ENCODE results near the gene GSE1. TPM values are rescaled to one million over a fixed set of nuclear protein-coding genes. Genes with fewer than 3 reads are reported as not detected.

GSE1 gene
- total and polyA plus RNA-seq, 9 of the 15 experiments (the other 6 are each of a cell fraction or from before 2014, with no cell fraction given), result 12.2 to 244 (median 57.9) TPM

GRCh38 chr16:85566561-85567100 lies 46.5 kb upstream of the GSE1 start (continued):
- TF ChIP-seq, protein P1, sequence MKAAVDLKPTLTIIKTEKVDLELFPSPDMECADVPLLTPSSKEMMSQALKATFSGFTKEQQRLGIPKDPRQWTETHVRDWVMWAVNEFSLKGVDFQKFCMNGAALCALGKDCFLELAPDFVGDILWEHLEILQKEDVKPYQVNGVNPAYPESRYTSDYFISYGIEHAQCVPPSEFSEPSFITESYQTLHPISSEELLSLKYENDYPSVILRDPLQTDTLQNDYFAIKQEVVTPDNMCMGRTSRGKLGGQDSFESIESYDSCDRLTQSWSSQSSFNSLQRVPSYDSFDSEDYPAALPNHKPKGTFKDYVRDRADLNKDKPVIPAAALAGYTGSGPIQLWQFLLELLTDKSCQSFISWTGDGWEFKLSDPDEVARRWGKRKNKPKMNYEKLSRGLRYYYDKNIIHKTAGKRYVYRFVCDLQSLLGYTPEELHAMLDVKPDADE (conservative IDR thresholded peaks at IDR 0.05; ENCODE audit: control insufficient read depth, low read depth, low read length), result 0 out of 2 replicates have a peak, but pooled peaks have one; percentile 63
- TF ChIP-seq, protein P2, sequence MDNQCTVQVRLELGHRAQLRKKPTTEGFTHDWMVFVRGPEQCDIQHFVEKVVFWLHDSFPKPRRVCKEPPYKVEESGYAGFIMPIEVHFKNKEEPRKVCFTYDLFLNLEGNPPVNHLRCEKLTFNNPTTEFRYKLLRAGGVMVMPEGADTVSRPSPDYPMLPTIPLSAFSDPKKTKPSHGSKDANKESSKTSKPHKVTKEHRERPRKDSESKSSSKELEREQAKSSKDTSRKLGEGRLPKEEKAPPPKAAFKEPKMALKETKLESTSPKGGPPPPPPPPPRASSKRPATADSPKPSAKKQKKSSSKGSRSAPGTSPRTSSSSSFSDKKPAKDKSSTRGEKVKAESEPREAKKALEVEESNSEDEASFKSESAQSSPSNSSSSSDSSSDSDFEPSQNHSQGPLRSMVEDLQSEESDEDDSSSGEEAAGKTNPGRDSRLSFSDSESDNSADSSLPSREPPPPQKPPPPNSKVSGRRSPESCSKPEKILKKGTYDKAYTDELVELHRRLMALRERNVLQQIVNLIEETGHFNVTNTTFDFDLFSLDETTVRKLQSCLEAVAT (IDR thresholded peaks at IDR 0.05), result 0 out of 4 replicates have a peak, but pooled peaks of 1 of the 2 experiments have one; percentile 27
- no peak for TF ChIP-seq HNRNPUL1 (IDR thresholded peaks at IDR 0.05; ENCODE audit: low read length)
- no peak for TF ChIP-seq POU5F1 (IDR thresholded peaks at IDR 0.05; ENCODE audit: borderline replicate concordance, low read depth, low read length, partially characterized antibody)
- TF ChIP-seq, protein P3, sequence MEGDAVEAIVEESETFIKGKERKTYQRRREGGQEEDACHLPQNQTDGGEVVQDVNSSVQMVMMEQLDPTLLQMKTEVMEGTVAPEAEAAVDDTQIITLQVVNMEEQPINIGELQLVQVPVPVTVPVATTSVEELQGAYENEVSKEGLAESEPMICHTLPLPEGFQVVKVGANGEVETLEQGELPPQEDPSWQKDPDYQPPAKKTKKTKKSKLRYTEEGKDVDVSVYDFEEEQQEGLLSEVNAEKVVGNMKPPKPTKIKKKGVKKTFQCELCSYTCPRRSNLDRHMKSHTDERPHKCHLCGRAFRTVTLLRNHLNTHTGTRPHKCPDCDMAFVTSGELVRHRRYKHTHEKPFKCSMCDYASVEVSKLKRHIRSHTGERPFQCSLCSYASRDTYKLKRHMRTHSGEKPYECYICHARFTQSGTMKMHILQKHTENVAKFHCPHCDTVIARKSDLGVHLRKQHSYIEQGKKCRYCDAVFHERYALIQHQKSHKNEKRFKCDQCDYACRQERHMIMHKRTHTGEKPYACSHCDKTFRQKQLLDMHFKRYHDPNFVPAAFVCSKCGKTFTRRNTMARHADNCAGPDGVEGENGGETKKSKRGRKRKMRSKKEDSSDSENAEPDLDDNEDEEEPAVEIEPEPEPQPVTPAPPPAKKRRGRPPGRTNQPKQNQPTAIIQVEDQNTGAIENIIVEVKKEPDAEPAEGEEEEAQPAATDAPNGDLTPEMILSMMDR (IDR thresholded peaks at IDR 0.05 in 2 of 3, conservative IDR thresholded peaks at IDR 0.05 in 1 of 3; ENCODE audit: insufficient read depth in 2 of 3, low read depth in 1 of 3, low read length in 3 of 3), result peak; percentile 77 to 81 (median 80)
- no peak for TF ChIP-seq CREBBP (IDR thresholded peaks at IDR 0.05; ENCODE audit: low read depth, low read length)
- no peak for TF ChIP-seq MLX (CRISPR knock-in tag; conservative IDR thresholded peaks at IDR 0.05)
- TF ChIP-seq RFX5 (IDR thresholded peaks at IDR 0.05; ENCODE audit: low read depth, low read length), result no peak
- TF ChIP-seq CSDE1 (IDR thresholded peaks at IDR 0.05), result no peak
- TF ChIP-seq RUNX1 (IDR thresholded peaks at IDR 0.05; ENCODE audit: low read depth), result no peak
- TF ChIP-seq SMC3 (conservative IDR thresholded peaks at IDR 0.05; ENCODE audit: insufficient read depth, low read depth, low read length), result 0 out of 2 replicates have a peak, but pooled peaks have one; percentile 2
- peak; percentile 33; the same call in 1 of the 2 replicates for TF ChIP-seq GATA2 (CRISPR knock-in tag; IDR thresholded peaks at IDR 0.05)
- no peak for TF ChIP-seq MAFF (IDR thresholded peaks at IDR 0.05; ENCODE audit: low read length)
- TF ChIP-seq NFYB (IDR thresholded peaks at IDR 0.05; ENCODE audit: extremely low read depth, insufficient read length), result no peak
- TF ChIP-seq ZFP36 (IDR thresholded peaks at IDR 0.05; ENCODE audit: low read depth, low read length, partially characterized antibody), result no peak
- no peak for TF ChIP-seq DMBX1 (CRISPR knock-in tag; IDR thresholded peaks at IDR 0.05; ENCODE audit: borderline replicate concordance)
- TF ChIP-seq ZNF57 (CRISPR knock-in tag; IDR thresholded peaks at IDR 0.05), result no peak
- no peak for TF ChIP-seq ZNF311 (CRISPR knock-in tag; IDR thresholded peaks at IDR 0.05)
- TF ChIP-seq ZNF263 (CRISPR knock-in tag; IDR thresholded peaks at IDR 0.05; ENCODE audit: borderline replicate concordance), result no peak
- TF ChIP-seq, protein P4, sequence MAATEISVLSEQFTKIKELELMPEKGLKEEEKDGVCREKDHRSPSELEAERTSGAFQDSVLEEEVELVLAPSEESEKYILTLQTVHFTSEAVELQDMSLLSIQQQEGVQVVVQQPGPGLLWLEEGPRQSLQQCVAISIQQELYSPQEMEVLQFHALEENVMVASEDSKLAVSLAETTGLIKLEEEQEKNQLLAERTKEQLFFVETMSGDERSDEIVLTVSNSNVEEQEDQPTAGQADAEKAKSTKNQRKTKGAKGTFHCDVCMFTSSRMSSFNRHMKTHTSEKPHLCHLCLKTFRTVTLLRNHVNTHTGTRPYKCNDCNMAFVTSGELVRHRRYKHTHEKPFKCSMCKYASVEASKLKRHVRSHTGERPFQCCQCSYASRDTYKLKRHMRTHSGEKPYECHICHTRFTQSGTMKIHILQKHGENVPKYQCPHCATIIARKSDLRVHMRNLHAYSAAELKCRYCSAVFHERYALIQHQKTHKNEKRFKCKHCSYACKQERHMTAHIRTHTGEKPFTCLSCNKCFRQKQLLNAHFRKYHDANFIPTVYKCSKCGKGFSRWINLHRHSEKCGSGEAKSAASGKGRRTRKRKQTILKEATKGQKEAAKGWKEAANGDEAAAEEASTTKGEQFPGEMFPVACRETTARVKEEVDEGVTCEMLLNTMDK (IDR thresholded peaks at IDR 0.05; ENCODE audit: borderline replicate concordance, insufficient read depth, low read depth, low read length, poor library complexity, severe bottlenecking), result peak; percentile 81
- peak; percentile 46 for TF ChIP-seq FOSL1 (tag; conservative IDR thresholded peaks at IDR 0.05)
